Measurements from ENCODE around the gene MICAL3.
"Not testable (repeated sequence)": the region's sequence is repeated elsewhere in the genome, so short reads cannot be mapped to it uniquely, and the experiment has no call there.

Gene MICAL3

DNA sequence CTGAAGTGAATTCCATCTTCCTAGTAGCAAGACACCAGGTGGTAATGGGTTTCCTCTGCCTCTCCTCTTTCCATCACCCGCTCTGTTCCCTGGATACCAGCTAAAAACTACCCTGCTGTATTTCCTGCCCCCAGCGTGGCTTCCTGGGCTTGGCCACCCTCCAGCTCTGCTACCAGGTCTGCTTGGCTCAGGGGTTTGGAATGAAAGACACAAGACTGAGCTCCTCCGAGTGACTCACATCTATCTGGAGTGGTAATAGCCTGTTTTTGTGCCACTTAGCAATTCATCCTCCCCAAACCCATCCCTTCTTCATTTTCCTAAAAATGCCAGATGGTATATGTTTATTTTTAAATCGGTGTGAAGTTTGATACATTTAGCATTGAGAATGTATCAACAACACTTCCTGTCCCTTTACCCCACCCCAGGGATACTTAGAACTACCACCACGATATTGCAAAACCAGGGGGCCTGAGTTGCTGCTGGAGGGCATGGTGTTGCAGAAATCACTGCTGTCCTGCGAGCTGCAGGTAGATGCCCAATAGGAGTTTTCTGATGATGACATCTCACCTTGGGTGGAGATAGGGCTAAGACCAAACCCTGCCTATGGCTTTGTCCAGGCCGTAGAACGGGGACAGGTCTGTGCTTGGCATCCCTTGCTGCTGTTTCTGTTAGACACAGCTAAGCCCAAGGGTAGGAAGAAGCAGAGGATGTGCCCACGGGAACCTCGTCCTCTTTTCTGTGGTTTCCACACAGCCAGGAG, 7.5 kb upstream of the MICAL3 start:
- DNase-seq (ENCODE audit: low read depth): peak; percentile 96
- TF ChIP-seq, protein P1, sequence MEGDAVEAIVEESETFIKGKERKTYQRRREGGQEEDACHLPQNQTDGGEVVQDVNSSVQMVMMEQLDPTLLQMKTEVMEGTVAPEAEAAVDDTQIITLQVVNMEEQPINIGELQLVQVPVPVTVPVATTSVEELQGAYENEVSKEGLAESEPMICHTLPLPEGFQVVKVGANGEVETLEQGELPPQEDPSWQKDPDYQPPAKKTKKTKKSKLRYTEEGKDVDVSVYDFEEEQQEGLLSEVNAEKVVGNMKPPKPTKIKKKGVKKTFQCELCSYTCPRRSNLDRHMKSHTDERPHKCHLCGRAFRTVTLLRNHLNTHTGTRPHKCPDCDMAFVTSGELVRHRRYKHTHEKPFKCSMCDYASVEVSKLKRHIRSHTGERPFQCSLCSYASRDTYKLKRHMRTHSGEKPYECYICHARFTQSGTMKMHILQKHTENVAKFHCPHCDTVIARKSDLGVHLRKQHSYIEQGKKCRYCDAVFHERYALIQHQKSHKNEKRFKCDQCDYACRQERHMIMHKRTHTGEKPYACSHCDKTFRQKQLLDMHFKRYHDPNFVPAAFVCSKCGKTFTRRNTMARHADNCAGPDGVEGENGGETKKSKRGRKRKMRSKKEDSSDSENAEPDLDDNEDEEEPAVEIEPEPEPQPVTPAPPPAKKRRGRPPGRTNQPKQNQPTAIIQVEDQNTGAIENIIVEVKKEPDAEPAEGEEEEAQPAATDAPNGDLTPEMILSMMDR (conservative IDR thresholded peaks at IDR 0.05; ENCODE audit: control insufficient read depth, insufficient read depth, low read depth, low read length): no peak
- H3K4me3 ChIP-seq (ENCODE audit: control insufficient read depth, low read depth, low read length): peak overlapping the region; percentile 8

DNA sequence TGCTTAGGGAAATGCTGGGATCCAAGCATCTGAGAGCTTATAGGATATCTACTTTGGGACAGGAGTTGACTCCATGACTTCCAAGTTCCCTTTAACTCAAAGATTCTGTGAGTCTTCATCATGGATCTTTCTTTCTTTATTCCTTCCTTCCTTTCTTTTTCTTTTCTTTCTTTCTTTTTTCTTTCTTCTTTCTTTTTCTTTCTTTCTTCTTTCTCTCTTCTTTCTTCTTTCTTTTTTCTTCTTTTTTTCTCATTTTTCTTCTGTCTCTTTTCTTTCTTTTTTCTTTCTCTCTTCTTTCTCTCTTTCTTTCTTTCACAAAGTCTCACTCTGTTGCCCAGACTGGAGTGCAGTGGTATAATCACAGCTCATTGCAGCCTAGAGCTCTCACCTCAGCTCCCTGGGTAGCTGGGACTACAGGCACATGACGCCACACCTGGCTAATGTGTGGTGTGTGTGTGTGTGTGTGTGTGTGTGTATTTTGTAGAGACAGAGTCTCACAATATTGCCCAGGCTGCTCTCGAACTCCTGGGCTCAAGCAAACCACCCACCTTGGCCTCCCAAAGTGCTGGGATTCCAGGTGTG, 5.4 kb upstream of the MICAL3 start:
- TF ChIP-seq, protein P1 (conservative IDR thresholded peaks at IDR 0.05; ENCODE audit: control insufficient read depth, insufficient read depth, low read depth, low read length): no peak
- no peak overlapping the region for H3K4me3 ChIP-seq (ENCODE audit: control insufficient read depth, low read depth, low read length)
- no peak for DNase-seq (ENCODE audit: low read depth)

DNA sequence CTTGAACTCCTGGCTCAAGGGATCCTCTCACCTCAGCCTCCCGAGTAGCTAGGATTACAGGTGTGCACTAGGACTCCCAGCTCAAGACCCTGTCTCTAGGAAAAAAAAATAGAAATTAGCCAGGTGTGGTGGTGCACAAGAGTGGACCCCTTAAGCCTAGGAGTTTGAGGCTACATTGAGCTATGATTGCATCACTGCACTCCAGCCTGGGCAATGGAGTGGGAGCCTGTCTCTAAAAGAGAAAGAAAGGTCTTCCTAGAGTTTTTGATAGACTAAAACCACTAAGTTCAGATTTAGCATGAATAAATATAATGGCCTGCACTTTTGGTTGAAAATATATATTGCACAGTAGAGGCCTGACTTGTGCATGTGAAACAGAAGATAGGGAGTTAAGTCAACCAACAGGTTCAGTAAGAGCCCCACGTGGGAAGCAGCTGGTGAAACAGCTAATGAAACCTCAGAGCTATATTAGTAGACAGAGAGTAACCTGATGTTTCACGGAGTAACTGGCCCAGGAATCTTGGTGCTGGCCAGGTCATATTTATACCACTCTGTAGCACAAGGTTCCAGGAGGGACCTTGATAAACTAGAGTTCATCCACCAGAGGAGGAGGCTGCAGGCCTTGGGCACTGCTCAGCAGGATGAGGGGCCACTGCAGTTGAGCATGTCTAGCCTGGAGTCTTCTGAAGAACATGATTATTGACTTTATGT, 4.6 kb upstream of the MICAL3 start:
- DNase-seq (ENCODE audit: low read depth): no peak
- TF ChIP-seq, protein P1 (conservative IDR thresholded peaks at IDR 0.05; ENCODE audit: control insufficient read depth, insufficient read depth, low read depth, low read length): no peak
- H3K4me3 ChIP-seq (ENCODE audit: control insufficient read depth, low read depth, low read length): no peak overlapping the region

DNA sequence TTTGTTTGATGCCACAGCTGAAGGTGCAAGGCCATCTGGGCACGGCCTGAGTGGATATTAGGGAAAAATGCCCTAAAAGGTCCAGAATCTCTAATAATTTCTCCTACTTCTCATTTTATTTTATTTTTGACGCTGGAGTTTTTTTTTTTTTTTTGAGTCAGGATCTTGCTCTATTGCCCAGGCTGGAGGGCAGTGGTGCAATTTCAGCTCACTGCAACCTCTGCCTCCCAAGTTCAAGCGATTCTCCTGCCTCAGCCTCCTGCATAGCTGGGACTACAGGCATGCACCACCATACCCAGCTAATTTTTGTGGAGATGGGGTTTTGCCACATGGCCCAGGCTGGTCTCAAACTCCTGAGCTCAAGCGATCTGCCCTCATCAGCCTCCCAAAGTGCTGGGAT, 1.5 kb upstream of the MICAL3 start:
- DNase-seq (ENCODE audit: low read depth); H3K4me3 ChIP-seq (ENCODE audit: control insufficient read depth, low read depth, low read length): not testable (repeated sequence)

DNA sequence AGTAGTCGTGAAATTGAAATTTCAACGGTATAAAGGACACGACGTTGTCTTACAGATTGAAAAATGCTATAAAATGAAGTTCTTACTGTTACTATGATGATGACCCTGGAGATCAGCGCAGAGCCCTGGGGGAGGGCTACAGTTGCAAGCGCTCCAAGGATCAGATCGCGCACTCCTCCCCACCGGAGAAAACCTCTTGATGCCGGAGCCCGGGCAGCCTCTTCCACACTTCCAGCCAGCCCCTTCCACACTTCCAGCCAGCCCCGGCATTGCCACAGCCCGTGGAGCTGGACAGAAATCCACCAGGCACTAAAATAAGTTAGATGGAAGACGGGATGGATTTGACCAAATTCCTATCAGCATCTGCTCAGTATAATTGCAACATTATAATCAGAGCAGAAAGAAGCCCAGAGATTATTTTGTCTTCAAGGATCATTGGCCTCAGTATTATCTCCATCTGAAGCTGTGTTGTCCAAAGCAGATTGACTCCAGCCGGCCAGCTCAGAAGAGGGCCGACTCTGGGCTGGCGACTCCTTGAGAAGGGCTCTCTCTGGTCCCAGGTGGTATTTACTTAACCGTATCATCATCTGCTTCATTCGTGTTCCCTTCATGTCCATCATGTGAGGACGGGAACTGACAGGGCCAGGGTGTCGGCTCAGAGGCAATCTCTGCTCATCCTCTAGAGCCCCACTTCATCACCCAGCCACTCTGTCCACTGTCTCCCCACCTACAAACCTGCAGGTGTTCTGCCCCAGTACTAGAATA, 777 bp upstream of the MICAL3 start:
- DNase-seq (ENCODE audit: low read depth): no peak
- TF ChIP-seq, protein P1 (conservative IDR thresholded peaks at IDR 0.05; ENCODE audit: control insufficient read depth, insufficient read depth, low read depth, low read length): no peak
- peak overlapping the region; percentile 36 for H3K4me3 ChIP-seq (ENCODE audit: control insufficient read depth, low read depth, low read length)

DNA sequence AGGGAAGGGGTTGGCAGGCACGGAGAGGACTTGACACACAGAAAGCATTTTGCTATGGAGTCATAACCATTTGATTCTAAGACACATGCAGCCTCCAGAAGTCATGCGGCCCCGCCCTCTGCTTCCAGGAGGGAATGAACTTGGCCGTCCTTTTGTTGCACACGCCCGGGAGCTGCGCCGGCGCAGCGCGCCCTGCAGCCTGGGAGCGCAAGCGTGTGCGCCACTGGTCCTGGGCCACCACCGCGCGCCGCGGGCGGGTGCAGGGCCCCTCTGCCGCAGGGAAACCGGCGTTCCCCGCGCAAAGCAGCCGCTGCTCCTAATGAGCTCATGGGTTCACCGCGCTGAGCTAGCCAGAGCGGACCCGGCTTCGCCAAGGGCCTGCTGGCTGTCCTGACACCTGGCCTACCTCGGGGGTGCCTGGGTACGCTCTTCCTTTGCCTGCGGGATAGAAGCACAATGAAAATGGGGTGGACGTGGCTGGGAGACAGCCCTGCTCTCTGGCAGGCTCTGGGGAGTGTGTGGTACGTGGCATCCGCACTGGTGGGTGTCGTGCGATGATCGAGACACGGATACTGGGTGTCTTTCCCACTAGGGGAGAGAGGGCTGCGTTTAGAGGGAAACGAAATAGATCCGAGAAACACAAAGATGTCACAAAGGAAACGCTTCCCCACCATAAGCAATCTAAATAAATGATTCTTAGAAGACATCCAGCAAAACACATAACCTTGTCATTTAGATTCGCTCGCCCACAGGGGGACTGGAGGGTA, 669 bp downstream of the MICAL3 start:
- peak overlapping the region; percentile 54 for H3K4me3 ChIP-seq (ENCODE audit: control insufficient read depth, low read depth, low read length)
- peak; percentile 89 for DNase-seq (ENCODE audit: low read depth)
- TF ChIP-seq, protein P1 (conservative IDR thresholded peaks at IDR 0.05; ENCODE audit: control insufficient read depth, insufficient read depth, low read depth, low read length): no peak

All from fibroblast of mammary gland (primary cell).